ENCODE results near the gene TSEN15.

- no peak for TF ChIP-seq CTCF (IDR thresholded peaks at IDR 0.05)
- TF ChIP-seq POLR2A (IDR thresholded peaks at IDR 0.05) = no peak
These were observed 50.0 kb downstream of the TSEN15 start for GRCh38 chr1:184101571-184101970.

Measured in right lobe of liver (tissue), 4 donors.